Liver (tissue), 9 donors: ENCODE data around the gene FLII. TPM values are rescaled to one million over a fixed set of nuclear protein-coding genes. Genes with fewer than 3 reads are reported as not detected.

Experiments used
- DNase-seq: peaks from one replicate; pipeline ENCODE4 v3.0.0-alpha.2; 2017; ENCODE audit warnings: low spot score
- H3K27ac ChIP-seq, 2 donors: one replicate each; pipeline ENCODE4 v1.7.0; 2013; ENCODE audit warnings: inconsistent platforms in 2 of 2, low read length in 2 of 2, control low read depth in 1 of 2, low read depth in 1 of 2, mild to moderate bottlenecking in 1 of 2
- H3K27me3 ChIP-seq, 4 donors: one replicate each; pipeline versions ENCODE4 v1.6.1 to v1.7.0; 2013; ENCODE audit warnings: low read length in 3 of 4, inconsistent platforms in 1 of 4, mild to moderate bottlenecking in 1 of 4, moderate library complexity in 1 of 4; ENCODE audit not compliant: control insufficient read depth in 4 of 4, insufficient read depth in 4 of 4
- H3K36me3 ChIP-seq, 4 donors: one replicate each; pipeline versions ENCODE4 v1.6.1 to v1.7.0; 2013; ENCODE audit warnings: low read length in 3 of 4, mild to moderate bottlenecking in 3 of 4, low read depth in 1 of 4, moderate library complexity in 1 of 4; ENCODE audit not compliant: control insufficient read depth in 4 of 4, insufficient read depth in 3 of 4
- H3K4me1 ChIP-seq, 4 donors: one replicate each; pipeline versions ENCODE4 v1.6.1 to v1.7.0; 2013; ENCODE audit warnings: low read length in 3 of 4, mild to moderate bottlenecking in 3 of 4, moderate library complexity in 1 of 4; ENCODE audit not compliant: control insufficient read depth in 4 of 4, insufficient read depth in 4 of 4
- H3K4me3 ChIP-seq, 3 donors: one replicate each; pipeline versions ENCODE4 v1.6.1 to v1.7.0; 2013; ENCODE audit warnings: low read length in 3 of 3, control low read depth in 1 of 3, low read depth in 1 of 3, mild to moderate bottlenecking in 1 of 3
- H3K9ac ChIP-seq, 2 donors: one replicate each; pipeline ENCODE4 v1.7.0; 2013; ENCODE audit warnings: low read length in 2 of 2, mild to moderate bottlenecking in 2 of 2, moderate library complexity in 2 of 2, control low read depth in 1 of 2, low read depth in 1 of 2
- H3K9me3 ChIP-seq, 4 donors: one replicate each; pipeline versions ENCODE4 v1.6.1 to v1.7.0; 2013; ENCODE audit warnings: low read length in 3 of 4; ENCODE audit not compliant: control insufficient read depth in 4 of 4
- ATF3 ChIP-seq: IDR thresholded peaks from 2 replicates; pipeline ENCODE4 v1.6.1; 2016; ENCODE audit warnings: antibody characterized with exemption
- CTCF ChIP-seq: fragments of 150-350 bp; IDR thresholded peaks from 2 replicates; pipeline ENCODE4 v1.5.1; 2017; ENCODE audit warnings: improper control_type of control experiment, low read depth, low read length; ENCODE audit not compliant: missing input control
- EGR1 ChIP-seq, 2 donors: IDR thresholded peaks; 2 replicates each; pipeline ENCODE4 v1.6.1; 2016 to 2018; ENCODE audit warnings: antibody characterized with exemption in 2 of 2, low read depth in 2 of 2
- FOXA1 ChIP-seq: IDR thresholded peaks from 2 replicates; pipeline ENCODE4 v1.6.1; 2016; ENCODE audit warnings: antibody characterized with exemption
- HNF4A ChIP-seq, 2 donors: conservative IDR thresholded peaks; 2 replicates each; pipeline ENCODE4 v1.6.1; 2016; ENCODE audit warnings: antibody characterized with exemption in 2 of 2, mild to moderate bottlenecking in 2 of 2
- HNF4G ChIP-seq: IDR thresholded peaks from 2 replicates; pipeline ENCODE4 v1.6.1; 2016; ENCODE audit warnings: antibody characterized with exemption
- JUND ChIP-seq, 2 donors: IDR thresholded peaks; 2 replicates each; pipeline ENCODE4 v1.6.1; 2016; ENCODE audit warnings: antibody characterized with exemption in 2 of 2
- NR2F2 ChIP-seq: IDR thresholded peaks from 2 replicates; pipeline ENCODE4 v1.6.1; 2016; ENCODE audit warnings: antibody characterized with exemption
- RAD21 ChIP-seq, 2 donors: IDR thresholded peaks; 2 replicates each; pipeline ENCODE4 v1.6.1; 2016; ENCODE audit warnings: antibody characterized with exemption in 2 of 2, mild to moderate bottlenecking in 2 of 2
- REST ChIP-seq: IDR thresholded peaks from 2 replicates; pipeline ENCODE4 v1.6.1; 2016; ENCODE audit warnings: antibody characterized with exemption, mild to moderate bottlenecking
- RXRA ChIP-seq, 2 donors: IDR thresholded peaks; 2 replicates each; pipeline ENCODE4 v1.6.1; 2017 to 2018; ENCODE audit warnings: antibody characterized with exemption in 2 of 2, mild to moderate bottlenecking in 1 of 2
- SP1 ChIP-seq: IDR thresholded peaks from 2 replicates; pipeline ENCODE4 v1.6.1; 2018; ENCODE audit warnings: antibody characterized with exemption, mild to moderate bottlenecking
- YY1 ChIP-seq: IDR thresholded peaks from 2 replicates; pipeline ENCODE4 v1.6.1; 2016; ENCODE audit warnings: antibody characterized with exemption, mild to moderate bottlenecking
- ZBTB33 ChIP-seq: IDR thresholded peaks from 2 replicates; pipeline ENCODE4 v1.6.1; 2016; ENCODE audit warnings: antibody characterized with exemption
- WGBS: extraction: QIAGEN DNeasy Blood & Tissue Kit; methylation state at CpG from one replicate; pipeline ENCODE4 v1.1.7; 2013; 5-methylcytosine and 5-hydroxymethylcytosine counted together
- polyA plus RNA-seq, 2 donors: library from polyadenylated mRNA; stranded (reverse) in 1 of 2; unstranded in 1 of 2; fragments of 200-250 nt in 1 of 2; fragments of >200 nt in 1 of 2; fragmentation: Nextera tagmentation in 1 of 2; extraction: Ambion mirVana in 1 of 2; gene quantifications; one replicate each; pipeline versions ENCODE4 v1.2.1 to v1.2.3, GENCODE V29; 2013 to 2015
- total RNA-seq, 2 donors: library from RNA; depleted of rRNA; stranded (reverse); fragments of >200 nt; gene quantifications; one replicate each; pipeline ENCODE4 v1.2.3, GENCODE V29; 2014
- donor health status: healthy.
- donor health status: healthy.
- donor health status: healthy.
- donor health status: healthy.
- donor health status: healthy.

FLII gene
- total and polyA plus RNA-seq, 4 donors = 49.3 to 90.9 (median 76.3) TPM

DNA sequence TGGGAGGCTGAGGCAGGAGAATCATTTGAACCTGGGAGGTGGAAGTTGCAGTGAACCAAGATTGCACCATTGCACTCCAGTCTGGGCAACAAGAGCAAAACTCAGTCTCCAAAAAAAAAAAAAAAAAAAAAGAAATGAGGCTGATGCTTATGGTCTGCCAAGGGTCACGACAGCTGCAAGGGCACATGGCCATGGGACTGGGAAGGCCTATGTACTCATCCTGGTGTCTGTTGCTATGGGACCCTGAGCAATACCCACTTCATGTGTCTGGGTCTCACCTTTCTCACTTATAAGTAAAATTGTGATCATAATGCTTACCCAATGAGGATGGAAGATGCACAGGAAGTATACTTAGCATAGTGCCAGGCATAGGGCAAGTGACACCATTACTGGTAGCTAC lies 18.5 kb upstream of the FLII start (continued):
- TF ChIP-seq CTCF (no peak), RXRA (IDR thresholded peaks at IDR 0.05) (no peak), SP1 (no peak), YY1 (no peak), EGR1 (IDR thresholded peaks at IDR 0.05; ENCODE audit: low read depth in 2 of 2) (no peak)

DNA sequence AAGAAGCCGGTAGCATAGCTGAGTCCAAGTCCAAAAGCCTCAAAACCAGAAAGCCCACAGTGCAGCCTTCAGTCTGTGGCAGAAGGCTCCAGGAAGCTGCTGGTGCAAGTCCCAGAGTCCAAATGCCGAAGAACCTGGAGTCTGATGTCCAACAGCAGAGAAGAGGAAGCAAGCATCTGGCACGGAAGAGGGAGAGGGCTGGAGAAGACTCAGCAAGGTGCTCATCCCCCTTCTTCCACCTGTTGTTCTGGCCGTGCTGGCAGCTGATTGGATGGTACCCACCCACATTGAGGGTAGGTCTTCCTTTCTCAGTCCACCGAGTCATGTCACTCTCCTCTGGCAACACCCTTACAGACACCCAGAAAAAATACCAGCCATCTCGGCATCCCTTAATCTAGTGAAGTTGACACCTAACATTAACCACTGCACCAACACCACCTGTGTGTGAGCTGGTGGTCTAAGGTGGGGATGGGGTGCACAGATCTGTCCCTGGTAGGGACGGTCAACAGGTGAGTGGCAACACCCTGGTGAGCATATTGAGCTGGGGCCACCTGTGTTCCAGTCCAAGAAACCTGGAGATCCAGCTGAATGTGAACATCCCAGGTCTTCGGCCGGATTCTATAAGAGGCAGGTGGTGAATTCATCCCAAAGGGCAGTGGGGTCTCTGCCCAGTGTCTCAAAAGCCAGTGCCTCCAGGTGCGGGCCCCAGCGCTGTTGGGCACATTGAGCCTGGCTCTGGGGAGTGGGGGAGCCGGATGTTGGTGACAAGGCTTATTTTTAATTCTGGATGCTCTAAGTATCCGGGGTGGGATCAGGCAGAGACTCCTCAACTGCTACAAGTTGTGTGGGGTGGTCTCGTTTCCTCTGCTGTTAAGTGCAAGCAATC lies 11.8 kb upstream of the FLII start:
- DNase-seq = no peak
- H3K27ac ChIP-seq = no peak overlapping the region
- peaks cover 0 to 16% (median 5%) of the 10 kb centered on the region in 4 donors for H3K36me3 ChIP-seq
- TF ChIP-seq REST = no peak
- TF ChIP-seq RAD21 (IDR thresholded peaks at IDR 0.05) = no peak
- TF ChIP-seq FOXA1 = no peak
- TF ChIP-seq HNF4A (conservative IDR thresholded peaks at IDR 0.05) = no peak
- TF ChIP-seq CTCF = no peak
- no peak for TF ChIP-seq ZBTB33
- TF ChIP-seq YY1 = no peak
- TF ChIP-seq JUND (IDR thresholded peaks at IDR 0.05) = no peak
- TF ChIP-seq NR2F2 = no peak
- no peak for TF ChIP-seq HNF4G
- no peak for TF ChIP-seq ATF3
- no peaks in the 10 kb centered on the region for H3K27me3 ChIP-seq
- no peaks in the 10 kb centered on the region for H3K9me3 ChIP-seq
- no peak overlapping the region for H3K9ac ChIP-seq
- no peaks in the 10 kb centered on the region for H3K4me1 ChIP-seq
- 86% methylated on average over 14 of the region's 14 CpGs for WGBS
- H3K4me3 ChIP-seq = no peak overlapping the region
